PFSK-1 (cell line): ENCODE measurements around the gene EEF1AKMT3.

Source experiments
- POLR2AphosphoS5 ChIP-seq: IDR thresholded peaks from 2 replicates; pipeline ENCODE4 v1.6.1; 2012; ENCODE audit warnings: low read depth, mild to moderate bottlenecking, control low read depth, low read length, moderate library complexity
- SIN3A ChIP-seq: IDR thresholded peaks from 2 replicates; pipeline ENCODE4 v1.6.1; 2012; ENCODE audit warnings: mild to moderate bottlenecking, low read length, moderate library complexity, borderline replicate concordance; ENCODE audit not compliant: insufficient read depth
- TAF1 ChIP-seq: IDR thresholded peaks from 2 replicates; pipeline ENCODE4 v1.6.1; 2012; ENCODE audit warnings: low read length, control low read depth, borderline replicate concordance; ENCODE audit not compliant: insufficient read depth

DNA sequence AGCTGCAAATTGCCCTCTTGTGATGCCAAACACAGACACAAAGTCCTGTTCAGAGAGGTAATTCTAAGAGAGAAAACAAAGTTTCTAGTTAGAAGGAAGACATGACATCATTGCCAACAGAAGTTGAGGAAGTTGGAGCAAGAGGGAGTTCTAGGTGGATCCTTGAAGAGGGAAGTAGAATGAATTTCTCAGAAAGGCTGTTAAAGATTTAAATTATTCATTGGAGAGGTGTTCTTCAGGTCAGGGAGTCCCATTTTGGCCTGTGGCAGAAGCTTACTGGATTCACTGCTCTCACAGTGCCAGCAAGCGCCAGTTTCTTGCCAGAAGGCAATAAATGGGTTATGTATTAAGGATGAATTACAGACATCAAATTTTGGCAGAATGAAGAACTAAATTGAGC lies 25.5 kb downstream of the EEF1AKMT3 start:
- TF ChIP-seq SIN3A (no peak), POLR2AphosphoS5 (no peak), TAF1 (no peak)
